ENCODE measurements around the gene SFT2D3. TPM values are rescaled to one million over a fixed set of nuclear protein-coding genes. Genes with fewer than 3 reads are reported as not detected.

SFT2D3 gene
- polyA plus RNA-seq, 1 donor from 2014 or later = 6.2 TPM

GRCh38 chr2:127679680-127680361 is 21.5 kb upstream of the SFT2D3 start:
- peaks cover 17% of the 10 kb centered on the region for H3K27me3 ChIP-seq (ENCODE audit: insufficient read depth, low read depth, low read length)
- TF ChIP-seq CTCF (IDR thresholded peaks at IDR 0.05; ENCODE audit: poor library complexity, severe bottlenecking) = no peak
- no peak for TF ChIP-seq TAF1 (IDR thresholded peaks at IDR 0.05; ENCODE audit: low read depth)
- TF ChIP-seq REST (IDR thresholded peaks at IDR 0.05; ENCODE audit: borderline replicate concordance) = no peak
- TF ChIP-seq RAD21 (conservative IDR thresholded peaks at IDR 0.05) = no peak
- TF ChIP-seq MXI1 (conservative IDR thresholded peaks at IDR 0.05; ENCODE audit: poor library complexity, severe bottlenecking) = no peak
- TF ChIP-seq POLR2AphosphoS5 (IDR thresholded peaks at IDR 0.05) = no peak
- no peak for TF ChIP-seq SMC3 (conservative IDR thresholded peaks at IDR 0.05; ENCODE audit: poor library complexity)
- no peak for TF ChIP-seq EP300 (conservative IDR thresholded peaks at IDR 0.05; ENCODE audit: poor library complexity, severe bottlenecking)
- TF ChIP-seq EZH2 (IDR thresholded peaks at IDR 0.05; ENCODE audit: borderline replicate concordance, insufficient read depth, low read length, poor library complexity, severe bottlenecking) = no peak
- H4K20me1 ChIP-seq (ENCODE audit: insufficient read depth) = no peaks in the 10 kb centered on the region
- no peaks in the 10 kb centered on the region for H3F3A ChIP-seq (ENCODE audit: insufficient read depth, low read length, poor library complexity, severe bottlenecking)
- no peaks in the 10 kb centered on the region for H3K36me3 ChIP-seq (ENCODE audit: insufficient read depth, low read length)
- no peak overlapping the region for H3K27ac ChIP-seq (ENCODE audit: low read length)
- H3K4me2 ChIP-seq (ENCODE audit: low read length) = no peak overlapping the region
- no peaks in the 10 kb centered on the region for H3K9me3 ChIP-seq (ENCODE audit: low read length)
- no peaks in the 10 kb centered on the region for H3K9me2 ChIP-seq (ENCODE audit: insufficient read depth, low read length)
- H3K79me2 ChIP-seq (replicated peaks; ENCODE audit: insufficient read depth, low read length) = no peaks in the 10 kb centered on the region
- H3K9ac ChIP-seq (ENCODE audit: low read length) = no peak overlapping the region
- no peak overlapping the region for H3K4me3 ChIP-seq (ENCODE audit: low read length)
- H2AFZ ChIP-seq (ENCODE audit: low read depth, low read length) = no peak overlapping the region

DNA sequence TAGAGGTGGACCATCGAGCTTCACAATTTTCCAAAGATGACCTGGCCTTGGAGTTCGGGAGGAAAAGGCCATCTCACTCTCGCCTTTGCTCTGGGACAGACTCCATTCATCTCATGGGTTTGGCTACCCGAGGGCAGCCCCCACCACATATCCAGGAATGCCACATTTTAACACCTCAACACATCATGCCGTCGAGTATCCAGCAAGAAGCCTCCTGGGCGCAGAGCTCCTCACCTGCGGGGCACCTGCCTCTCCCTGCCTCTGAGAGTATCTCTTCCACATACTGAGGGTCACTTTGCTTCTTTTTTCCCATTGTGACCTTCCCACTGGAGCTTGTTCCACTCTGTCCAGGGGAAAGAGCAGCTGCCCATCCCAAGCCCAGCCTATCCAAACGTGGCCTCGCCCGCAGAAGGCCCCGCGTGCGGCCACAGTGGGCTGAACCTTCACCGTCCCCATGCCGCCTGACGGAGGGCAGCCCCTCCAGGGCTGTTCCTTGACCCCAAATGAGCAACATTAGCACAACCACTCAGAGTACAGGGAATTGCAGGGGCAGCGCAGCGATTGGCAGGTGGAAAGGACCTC is 20.5 kb upstream of the SFT2D3 start:
- H3K27me3 ChIP-seq (ENCODE audit: insufficient read depth, low read depth, low read length) = peaks cover 11% of the 10 kb centered on the region
- no peaks in the 10 kb centered on the region for H4K20me1 ChIP-seq (ENCODE audit: insufficient read depth)
- no peaks in the 10 kb centered on the region for H3K36me3 ChIP-seq (ENCODE audit: insufficient read depth, low read length)
- H3K9me2 ChIP-seq (ENCODE audit: insufficient read depth, low read length) = no peaks in the 10 kb centered on the region
- no peak overlapping the region for H2AFZ ChIP-seq (ENCODE audit: low read depth, low read length)
- no peak overlapping the region for H3K9ac ChIP-seq (ENCODE audit: low read length)
- no peak overlapping the region for H3K4me2 ChIP-seq (ENCODE audit: low read length)
- no peak for TF ChIP-seq REST (IDR thresholded peaks at IDR 0.05; ENCODE audit: borderline replicate concordance)
- TF ChIP-seq EZH2 (IDR thresholded peaks at IDR 0.05; ENCODE audit: borderline replicate concordance, insufficient read depth, low read length, poor library complexity, severe bottlenecking) = no peak
- TF ChIP-seq CTCF (IDR thresholded peaks at IDR 0.05; ENCODE audit: poor library complexity, severe bottlenecking) = no peak
- TF ChIP-seq RAD21 (conservative IDR thresholded peaks at IDR 0.05) = no peak
- TF ChIP-seq MXI1 (conservative IDR thresholded peaks at IDR 0.05; ENCODE audit: poor library complexity, severe bottlenecking) = no peak
- no peak for TF ChIP-seq EP300 (conservative IDR thresholded peaks at IDR 0.05; ENCODE audit: poor library complexity, severe bottlenecking)
- no peaks in the 10 kb centered on the region for H3K79me2 ChIP-seq (replicated peaks; ENCODE audit: insufficient read depth, low read length)
- H3K27ac ChIP-seq (ENCODE audit: low read length) = no peak overlapping the region
- H3K9me3 ChIP-seq (ENCODE audit: low read length) = no peaks in the 10 kb centered on the region
- no peaks in the 10 kb centered on the region for H3F3A ChIP-seq (ENCODE audit: insufficient read depth, low read length, poor library complexity, severe bottlenecking)
- H3K4me3 ChIP-seq (ENCODE audit: low read length) = no peak overlapping the region
